ENCODE data around the gene ANKRD29. TPM values are rescaled to one million over a fixed set of nuclear protein-coding genes. Genes with fewer than 3 reads are reported as not detected.

Gene ANKRD29
- total and polyA plus RNA-seq, 10 of the 15 experiments (the other 5 are each of a cell fraction or from before 2014, with no cell fraction given): 0.53 to 9.2 (median 1.6) TPM

DNA sequence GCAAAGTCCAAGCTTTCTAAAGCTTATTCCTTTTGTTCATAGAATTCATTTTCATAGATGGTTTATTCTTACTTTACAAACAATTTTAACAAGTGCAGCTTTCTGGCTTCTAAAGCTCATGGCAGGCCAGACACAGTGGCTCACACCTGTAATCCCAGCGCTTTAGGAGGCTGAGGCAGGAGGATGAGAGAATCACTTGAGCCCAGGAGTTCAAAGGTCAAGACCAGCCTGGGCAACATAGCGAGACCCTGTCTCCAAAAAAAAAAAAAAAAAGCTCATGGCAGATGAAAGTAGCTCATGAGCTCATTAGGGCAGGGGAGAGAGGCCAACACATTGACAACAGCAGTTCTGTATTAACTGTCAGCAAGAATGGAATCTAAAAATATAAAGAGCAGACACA is 48.3 kb downstream of the ANKRD29 start:
- H4K20me1 ChIP-seq (ENCODE audit: control insufficient read depth, insufficient read depth): no peaks in the 10 kb centered on the region
- H3K9me3 ChIP-seq (replicated peaks; ENCODE audit: control insufficient read depth, insufficient read depth, low read length): no peaks in the 10 kb centered on the region
- H3K36me3 ChIP-seq (ENCODE audit: control insufficient read depth in 2 of 2, insufficient read depth in 2 of 2, low read length in 1 of 2): no peaks in the 10 kb centered on the region
- H3K9ac ChIP-seq (ENCODE audit: control insufficient read depth, insufficient read depth, low read length): no peak overlapping the region
- H3K79me2 ChIP-seq (ENCODE audit: control insufficient read depth, insufficient read depth, low read length): no peaks in the 10 kb centered on the region
- intact Hi-C loops (cut with micrococcal nuclease; ENCODE audit: unreplicated experiment) (no loop called here), in situ Hi-C loops (cut with MboI) (no loop called here)
- no peaks in the 10 kb centered on the region for H3K27me3 ChIP-seq (replicated peaks in 1 of 2; ENCODE audit: control insufficient read depth in 2 of 2, insufficient read depth in 2 of 2, low read length in 1 of 2)
- no peak overlapping the region for H3K4me2 ChIP-seq (ENCODE audit: control insufficient read depth, insufficient read depth)
- ATAC-seq (no peak), DNase-seq (ENCODE audit: low read depth, low spot score) (no peak), FAIRE-seq (no peak)
- H3K27ac ChIP-seq (ENCODE audit: control insufficient read depth, insufficient read depth): no peak overlapping the region
- ChIA-PET SMC1A (ENCODE audit: uncharacterized antibody, unreplicated experiment) (interaction anchor here (0.6 to 4.2 kb wide), 14 partner anchors 9 to 197 kb away, joined by 3 to 38 read pairs (median 4); no protein-coding TSS in a partner anchor), POLR2A (interaction anchor here (0.5 to 1.7 kb wide), 8 partner anchors 11 to 1999 kb away, joined by 3 to 7 read pairs (median 4); partner anchors contain the start of gene NPC1), CTCF (interaction anchor here (0.6 to 3.4 kb wide), 15 partner anchors 8 to 331 kb away, joined by 3 to 29 read pairs (median 4); partner anchors contain the start of gene NPC1), RAD21 (ENCODE audit: unreplicated experiment) (interaction anchor here (0.8 to 1.5 kb wide), 8 partner anchors 8 to 116 kb away, joined by 3 to 5 read pairs (median 4); no protein-coding TSS in a partner anchor)
- no peak overlapping the region for H2AFZ ChIP-seq (ENCODE audit: control insufficient read depth, low read depth, low read length)
- BruUV-seq (replicated peaks): no TSS peak
- WGBS (ENCODE audit: insufficient coverage, insufficient replicate concordance, low lambda C conversion rate, missing lambda C conversion rate): 89% methylated on average over 1 of the region's 2 CpGs
- TF ChIP-seq STAT1 (conservative IDR thresholded peaks at IDR 0.05) (no peak), FOXM1 (IDR thresholded peaks at IDR 0.05; ENCODE audit: low read depth, low read length) (no peak), ESRRA (IDR thresholded peaks at IDR 0.05; ENCODE audit: low read length) (no peak), SMARCA5 (IDR thresholded peaks at IDR 0.05) (no peak), MYC (IDR thresholded peaks at IDR 0.05; ENCODE audit: insufficient read depth, insufficient read length, insufficient replicate concordance, low read length, severe bottlenecking) (no peak), IRF4 (IDR thresholded peaks at IDR 0.05; ENCODE audit: low read depth, low read length) (no peak), NBN (IDR thresholded peaks at IDR 0.05) (no peak), CBFB (IDR thresholded peaks at IDR 0.05; ENCODE audit: low read depth) (no peak), SREBF2 (IDR thresholded peaks at IDR 0.05; ENCODE audit: low read length) (no peak), NR2C1 (IDR thresholded peaks at IDR 0.05) (0 out of 2 replicates have a peak, but pooled peaks have one; percentile 25), HDAC2 (IDR thresholded peaks at IDR 0.05) (no peak), BRCA1 (IDR thresholded peaks at IDR 0.05; ENCODE audit: low read depth, low read length) (no peak), SIX5 (IDR thresholded peaks at IDR 0.05; ENCODE audit: low read depth, low read length, severe bottlenecking) (no peak), EP300 (IDR thresholded peaks at IDR 0.05; ENCODE audit: borderline replicate concordance in 1 of 2, control insufficient read depth in 1 of 2, low read depth in 2 of 2, low read length in 2 of 2) (no peak), SRF (IDR thresholded peaks at IDR 0.05; ENCODE audit: low read depth in 2 of 2, low read length in 2 of 2) (no peak), NR2F1 (conservative IDR thresholded peaks at IDR 0.05) (peak; percentile 39; the same call in 1 of the 2 replicates)
- H3K4me3 ChIP-seq: no peak overlapping the region
- peaks cover 17% of the 10 kb centered on the region for H3K4me1 ChIP-seq (ENCODE audit: control insufficient read depth, insufficient read depth, low read length)
